K562 (cell line): ENCODE results near the gene PTPRT.

Experiments
- ARID4B ChIP-seq: sonication (generic); formaldehyde crosslinking; IDR thresholded peaks from 2 replicates; pipeline ENCODE4 v1.8.0; 2022; ENCODE audit warnings: mild to moderate bottlenecking, missing genetic modification reagents
- ARNT ChIP-seq, 2 experiments: fragments of 450-650 bp; IDR thresholded peaks; 2 replicates each; pipeline ENCODE4 v1.6.1; 2016; ENCODE audit warnings: mild to moderate bottlenecking in 1 of 2
- CSDE1 ChIP-seq, 2 experiments: fragments of 450-650 bp; IDR thresholded peaks; 2 replicates each; pipeline ENCODE4 v1.6.1; 2016; ENCODE audit warnings: mild to moderate bottlenecking in 1 of 2
- GMEB1 ChIP-seq: fragments of 250-450 bp; sonication (Bioruptor Pico); IDR thresholded peaks from 2 replicates; pipeline ENCODE4 v1.4.0; 2020; ENCODE audit warnings: mild to moderate bottlenecking
- KDM2B ChIP-seq: fragments of 250-450 bp; sonication (Bioruptor Pico); IDR thresholded peaks from 2 replicates; pipeline ENCODE4 v1.8.0; 2021; ENCODE audit warnings: mild to moderate bottlenecking, moderate library complexity
- MAX ChIP-seq: sonication (generic); formaldehyde crosslinking; IDR thresholded peaks from 2 replicates; pipeline ENCODE4 v1.9.0; 2022; ENCODE audit warnings: mild to moderate bottlenecking, missing genetic modification reagents
- RAD21 ChIP-seq, 2 experiments: fragments of 250-450 bp in 1 of 2; fragments of 450-650 bp in 1 of 2; sonication (Bioruptor Pico) in 1 of 2; formaldehyde crosslinking in 1 of 2; IDR thresholded peaks in 1 of 2; conservative IDR thresholded peaks in 1 of 2; 2 replicates each; pipeline versions ENCODE4 v1.4.0 to v1.8.0; 2020 to 2022; ENCODE audit warnings: mild to moderate bottlenecking in 2 of 2, moderate library complexity in 1 of 2
- RERE ChIP-seq: sonication (generic); formaldehyde crosslinking; IDR thresholded peaks from 2 replicates; pipeline ENCODE4 v1.8.0; 2023; ENCODE audit warnings: missing genetic modification reagents, mild to moderate bottlenecking, borderline replicate concordance
- TBP ChIP-seq: optimal IDR thresholded peaks from 2 replicates; pipeline ENCODE3; 2011; ENCODE audit warnings: low read depth, low read length, improper control_type of control experiment
- ZNF282 ChIP-seq: sonication (generic); formaldehyde crosslinking; IDR thresholded peaks from 2 replicates; pipeline ENCODE4 v1.8.1; 2023; ENCODE audit warnings: missing genetic modification reagents
- ZNF830 ChIP-seq: fragments of 250-450 bp; sonication (Bioruptor Pico); IDR thresholded peaks from 2 replicates; pipeline ENCODE4 v1.5.0; 2021; ENCODE audit warnings: mild to moderate bottlenecking
- TF ChIP-seq, protein P1 (sequence below): fragments of 450-650 bp; formaldehyde crosslinking; IDR thresholded peaks from 2 replicates; pipeline ENCODE4 v1.4.0; 2022; ENCODE audit warnings: missing genetic modification characterization
- TF ChIP-seq, protein P2 (sequence below), 3 experiments: IDR thresholded peaks in 2 of 3; conservative IDR thresholded peaks in 1 of 3; 2 replicates each; pipeline ENCODE4 v1.5.1; 2011 to 2012; ENCODE audit warnings: low read length in 3 of 3, mild to moderate bottlenecking in 3 of 3, control low read depth in 2 of 3, improper control_type of control experiment in 1 of 3, inconsistent platforms in 1 of 3, low read depth in 1 of 3, mixed read lengths in 1 of 3, moderate library complexity in 1 of 3; ENCODE audit not compliant: insufficient read depth in 2 of 3

DNA sequence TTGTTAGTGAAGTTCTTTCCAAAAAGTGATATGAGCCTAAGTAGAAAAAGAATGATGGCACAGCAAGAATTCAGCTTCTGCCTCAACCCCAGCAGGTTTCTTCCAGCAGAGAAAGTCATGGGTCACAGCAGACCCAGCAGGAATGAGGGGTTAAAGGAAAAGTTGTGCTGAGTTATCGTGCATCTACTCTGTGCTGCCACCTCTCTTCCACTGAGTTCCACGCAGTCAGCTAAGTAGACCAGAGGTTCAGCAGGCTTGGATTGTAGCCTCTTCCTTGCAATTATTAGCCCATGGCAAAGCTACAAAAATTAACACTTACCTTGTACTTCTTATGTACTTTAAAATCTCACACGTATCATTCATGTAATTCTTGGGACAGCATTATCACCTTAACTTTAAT, 510.8 kb downstream of the PTPRT start:
- no peak for TF ChIP-seq MAX (CRISPR knock-in tag)
- no peak for TF ChIP-seq KDM2B (CRISPR knock-in tag)
- TF ChIP-seq ARID4B (CRISPR knock-in tag) = no peak
- TF ChIP-seq, protein P1, sequence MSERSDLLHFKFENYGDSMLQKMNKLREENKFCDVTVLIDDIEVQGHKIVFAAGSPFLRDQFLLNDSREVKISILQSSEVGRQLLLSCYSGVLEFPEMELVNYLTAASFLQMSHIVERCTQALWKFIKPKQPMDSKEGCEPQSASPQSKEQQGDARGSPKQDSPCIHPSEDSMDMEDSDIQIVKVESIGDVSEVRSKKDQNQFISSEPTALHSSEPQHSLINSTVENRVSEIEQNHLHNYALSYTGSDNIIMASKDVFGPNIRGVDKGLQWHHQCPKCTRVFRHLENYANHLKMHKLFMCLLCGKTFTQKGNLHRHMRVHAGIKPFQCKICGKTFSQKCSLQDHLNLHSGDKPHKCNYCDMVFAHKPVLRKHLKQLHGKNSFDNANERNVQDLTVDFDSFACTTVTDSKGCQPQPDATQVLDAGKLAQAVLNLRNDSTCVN (CRISPR knock-in tag) = no peak
- TF ChIP-seq RERE (CRISPR knock-in tag) = no peak
- no peak for TF ChIP-seq ZNF282 (CRISPR knock-in tag)
- no peak for TF ChIP-seq GMEB1 (CRISPR knock-in tag)
- no peak for TF ChIP-seq ZNF830 (CRISPR knock-in tag)
- TF ChIP-seq CSDE1 (IDR thresholded peaks at IDR 0.05) = no peak
- TF ChIP-seq ARNT (IDR thresholded peaks at IDR 0.05) = no peak
- TF ChIP-seq RAD21 (CRISPR knock-in tag; conservative IDR thresholded peaks at IDR 0.05 in 1 of 2, IDR thresholded peaks at IDR 0.05 in 1 of 2) = 0 out of 4 replicates have a peak, but pooled peaks of 1 of the 2 experiments have one; percentile 7
- TF ChIP-seq TBP = no peak
- TF ChIP-seq, protein P2, sequence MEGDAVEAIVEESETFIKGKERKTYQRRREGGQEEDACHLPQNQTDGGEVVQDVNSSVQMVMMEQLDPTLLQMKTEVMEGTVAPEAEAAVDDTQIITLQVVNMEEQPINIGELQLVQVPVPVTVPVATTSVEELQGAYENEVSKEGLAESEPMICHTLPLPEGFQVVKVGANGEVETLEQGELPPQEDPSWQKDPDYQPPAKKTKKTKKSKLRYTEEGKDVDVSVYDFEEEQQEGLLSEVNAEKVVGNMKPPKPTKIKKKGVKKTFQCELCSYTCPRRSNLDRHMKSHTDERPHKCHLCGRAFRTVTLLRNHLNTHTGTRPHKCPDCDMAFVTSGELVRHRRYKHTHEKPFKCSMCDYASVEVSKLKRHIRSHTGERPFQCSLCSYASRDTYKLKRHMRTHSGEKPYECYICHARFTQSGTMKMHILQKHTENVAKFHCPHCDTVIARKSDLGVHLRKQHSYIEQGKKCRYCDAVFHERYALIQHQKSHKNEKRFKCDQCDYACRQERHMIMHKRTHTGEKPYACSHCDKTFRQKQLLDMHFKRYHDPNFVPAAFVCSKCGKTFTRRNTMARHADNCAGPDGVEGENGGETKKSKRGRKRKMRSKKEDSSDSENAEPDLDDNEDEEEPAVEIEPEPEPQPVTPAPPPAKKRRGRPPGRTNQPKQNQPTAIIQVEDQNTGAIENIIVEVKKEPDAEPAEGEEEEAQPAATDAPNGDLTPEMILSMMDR (IDR thresholded peaks at IDR 0.05 in 2 of 3, conservative IDR thresholded peaks at IDR 0.05 in 1 of 3; ENCODE audit: insufficient read depth in 2 of 3, low read depth in 1 of 3, low read length in 3 of 3) = peak; percentile 32 to 38 (median 35); a peak in 4 of 6 replicates
